GM04503 (cell line): ENCODE results near the gene HTT.

Experiments used
- DNase-seq: peaks from one replicate; pipeline ENCODE4 v3.0.0-alpha.2; 2012; ENCODE audit warnings: low read depth

HTT gene

DNA sequence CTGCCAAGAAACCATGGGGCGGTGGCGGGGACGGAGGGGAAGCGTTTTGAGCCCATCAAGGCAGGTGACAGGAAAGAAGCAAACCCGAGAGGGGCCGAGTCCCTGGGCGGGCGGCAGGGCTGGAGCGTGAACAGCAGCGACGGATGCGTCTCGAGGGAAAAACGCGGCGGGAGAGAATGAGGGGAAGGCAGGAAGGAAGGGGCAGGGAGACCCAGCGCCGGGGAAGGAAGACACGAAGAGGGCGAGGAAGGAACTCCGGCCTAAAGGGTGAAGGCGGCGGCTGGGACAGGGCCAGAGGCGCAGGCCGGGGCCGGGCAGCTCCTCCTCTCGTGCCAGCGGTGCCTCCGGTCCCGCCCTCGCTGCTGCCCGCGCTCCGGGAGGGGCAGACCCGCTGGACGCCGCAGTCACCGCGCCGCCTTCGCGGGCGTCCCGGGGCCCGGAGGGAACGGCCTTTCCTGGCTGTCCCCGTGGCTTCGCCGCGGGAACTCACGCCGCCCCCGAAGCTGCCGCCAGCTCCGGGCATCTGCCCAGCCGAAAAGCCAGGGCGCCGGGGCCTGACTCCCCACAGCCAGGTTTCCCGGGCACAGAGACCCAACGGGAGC, 217.6 kb downstream of the HTT start:
- DNase-seq, result no peak

DNA sequence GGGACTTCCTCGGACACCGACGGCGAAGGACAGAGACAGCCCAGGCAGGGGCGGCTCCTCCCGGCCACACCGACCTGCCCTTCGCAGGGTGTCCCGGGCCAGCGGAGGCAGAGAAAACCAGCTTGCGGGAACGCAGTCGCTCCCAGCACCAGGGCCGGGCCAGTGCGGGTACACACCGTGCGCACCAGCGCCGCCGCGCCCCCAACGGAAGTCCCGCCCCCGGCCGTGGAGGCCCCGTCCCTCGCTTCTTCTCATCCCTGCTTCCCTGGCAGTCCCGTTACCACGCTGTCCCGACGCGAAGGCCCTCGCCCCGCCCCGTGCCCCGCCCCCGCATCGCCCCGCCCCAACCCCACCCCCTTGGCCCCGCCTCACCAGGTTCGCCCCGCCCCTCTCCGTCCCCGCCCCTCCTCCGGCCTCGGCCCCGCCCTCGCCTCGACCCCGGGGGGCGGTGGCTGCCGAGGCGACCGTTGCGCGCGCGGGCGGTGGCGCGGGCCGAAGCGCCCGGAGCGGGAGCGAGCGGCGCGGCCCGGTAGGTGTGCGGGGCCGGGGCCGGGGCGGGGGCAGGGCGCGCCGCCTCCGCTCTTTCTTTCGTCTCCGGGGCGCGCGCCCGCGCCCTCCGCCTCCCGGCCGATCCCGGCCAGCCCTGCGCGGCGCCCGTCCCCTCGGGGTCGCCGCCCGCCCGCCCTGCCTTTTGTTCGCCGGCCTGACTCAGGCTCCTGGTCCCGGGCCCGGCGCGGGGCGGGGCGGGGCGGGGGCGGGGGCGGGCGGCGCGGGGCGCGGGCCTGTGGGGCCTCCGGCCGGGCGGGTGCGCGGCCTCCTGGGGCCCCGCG, 218.3 kb downstream of the HTT start, which contains the start of gene RGS12:
Gene RGS12 (plus strand): TSS at position 451 of the 830 bp plus-strand sequence. CDS start 23,150 bp downstream, outside the sequence.
- peak; percentile 45 for DNase-seq
